WTC11 (cell line): ENCODE measurements around the gene TET1. TPM values are rescaled to one million over a fixed set of nuclear protein-coding genes. Genes with fewer than 3 reads are reported as not detected.

Experiments
- ATAC-seq: fragments of 200-7000 bp; cut with Tn5 transposase; 2 replicates; pipeline ENCODE4 v1.10.0; 2021; ENCODE audit warnings: mild to moderate bottlenecking, moderate library complexity
- CTCF ChIA-PET: fragments of 300-600 bp; sonication (Branson Sonifier 250); formaldehyde crosslinking; loops from one replicate; lab custom pipeline; 2021; ENCODE audit warnings: antibody characterized with exemption; lab: Charles Lee
- POLR2A ChIA-PET: fragments of 350-600 bp; sonication (Branson Sonifier 250); formaldehyde crosslinking; loops from one replicate; lab custom pipeline; 2021; ENCODE audit warnings: antibody characterized with exemption; lab: Charles Lee
- DNase-seq: peaks from one replicate; pipeline ENCODE4 v3.0.0; 2021; ENCODE audit warnings: low spot score
- H3K27ac Mint-ChIP-seq: 2 replicates; pipeline ENCODE4 v1.8.0; 2021; ENCODE audit warnings: mixed read lengths
- H3K27me3 Mint-ChIP-seq: 2 replicates; pipeline ENCODE4 v1.8.0; 2021; ENCODE audit warnings: low read depth, mild to moderate bottlenecking, moderate library complexity, mixed read lengths
- H3K36me3 Mint-ChIP-seq: 2 replicates; pipeline ENCODE4 v1.8.0; 2021; ENCODE audit warnings: mixed read lengths
- H3K4me1 Mint-ChIP-seq: 2 replicates; pipeline ENCODE4 v1.8.0; 2022; ENCODE audit warnings: mixed read lengths
- H3K4me3 Mint-ChIP-seq: 2 replicates; pipeline ENCODE4 v1.8.0; 2021; ENCODE audit warnings: mild to moderate bottlenecking, moderate library complexity, mixed read lengths
- H3K9me3 Mint-ChIP-seq: 2 replicates; pipeline ENCODE4 v1.8.0; 2021; ENCODE audit warnings: mixed read lengths
- CREB1 ChIP-seq: sonication (generic); formaldehyde crosslinking; IDR thresholded peaks from 2 replicates; pipeline ENCODE4 v1.8.0; 2023; ENCODE audit warnings: mild to moderate bottlenecking, missing genetic modification reagents
- CREM ChIP-seq: sonication (generic); formaldehyde crosslinking; IDR thresholded peaks from 2 replicates; pipeline ENCODE4 v1.8.1; 2022; ENCODE audit warnings: mild to moderate bottlenecking, missing genetic modification reagents, moderate library complexity
- EMX1 ChIP-seq: fragments of 250-450 bp; sonication (Bioruptor Pico); IDR thresholded peaks from 2 replicates; pipeline ENCODE4 v1.8.0; 2021; ENCODE audit warnings: mild to moderate bottlenecking
- ESRRA ChIP-seq: sonication (generic); formaldehyde crosslinking; IDR thresholded peaks from 2 replicates; pipeline ENCODE4 v1.8.1; 2022; ENCODE audit warnings: mild to moderate bottlenecking, missing genetic modification reagents, borderline replicate concordance
- MXD4 ChIP-seq: fragments of 250-450 bp; sonication (Bioruptor Pico); IDR thresholded peaks from 2 replicates; pipeline ENCODE4 v1.8.0; 2021; ENCODE audit warnings: mild to moderate bottlenecking, moderate library complexity, borderline replicate concordance
- MYBL2 ChIP-seq: sonication (generic); formaldehyde crosslinking; IDR thresholded peaks from 2 replicates; pipeline ENCODE4 v1.8.1; 2023; ENCODE audit warnings: mild to moderate bottlenecking, moderate library complexity, missing genetic modification reagents
- NFE2L1 ChIP-seq: sonication (generic); formaldehyde crosslinking; IDR thresholded peaks from 2 replicates; pipeline ENCODE4 v1.8.1; 2023; ENCODE audit warnings: missing genetic modification reagents
- NR1H2 ChIP-seq: sonication (generic); formaldehyde crosslinking; IDR thresholded peaks from 2 replicates; pipeline ENCODE4 v1.9.0; 2021; ENCODE audit warnings: mild to moderate bottlenecking, moderate library complexity, missing genetic modification reagents
- NR2C2 ChIP-seq: sonication (generic); formaldehyde crosslinking; IDR thresholded peaks from 2 replicates; pipeline ENCODE4 v1.8.0; 2022; ENCODE audit warnings: mild to moderate bottlenecking, missing genetic modification reagents
- SMAD4 ChIP-seq: sonication (generic); formaldehyde crosslinking; IDR thresholded peaks from 2 replicates; pipeline ENCODE4 v1.8.0; 2022; ENCODE audit warnings: mild to moderate bottlenecking, missing genetic modification reagents
- SP1 ChIP-seq: sonication (generic); formaldehyde crosslinking; conservative IDR thresholded peaks from 2 replicates; pipeline ENCODE4 v1.8.1; 2022; ENCODE audit warnings: missing genetic modification reagents
- TCF7 ChIP-seq: sonication (generic); formaldehyde crosslinking; IDR thresholded peaks from 2 replicates; pipeline ENCODE4 v1.8.0; 2022; ENCODE audit warnings: mild to moderate bottlenecking, low read depth, missing genetic modification reagents, moderate library complexity
- TEAD1 ChIP-seq: sonication (generic); formaldehyde crosslinking; IDR thresholded peaks from 2 replicates; pipeline ENCODE4 v1.8.0; 2022; ENCODE audit warnings: mild to moderate bottlenecking, missing genetic modification reagents
- ZBTB21 ChIP-seq: sonication (generic); formaldehyde crosslinking; IDR thresholded peaks from 2 replicates; pipeline ENCODE4 v1.8.1; 2023; ENCODE audit warnings: mild to moderate bottlenecking, missing genetic modification reagents, borderline replicate concordance
- ZNF671 ChIP-seq: fragments of 250-450 bp; sonication (Bioruptor Pico); IDR thresholded peaks from 2 replicates; pipeline ENCODE4 v1.8.0; 2021; ENCODE audit warnings: mild to moderate bottlenecking
- total RNA-seq: library from RNA; stranded (reverse); gene quantifications from 3 replicates; pipeline ENCODE4 v1.2.3, GENCODE V29; 2021
- TF ChIP-seq, protein P1 (sequence below): sonication (generic); formaldehyde crosslinking; IDR thresholded peaks from 2 replicates; pipeline ENCODE4 v1.8.0; 2022; ENCODE audit warnings: missing genetic modification reagents
- TF ChIP-seq, protein P2 (sequence below): fragments of 250-450 bp; sonication (Bioruptor Pico); IDR thresholded peaks from 2 replicates; pipeline ENCODE4 v1.8.0; 2021; ENCODE audit warnings: mild to moderate bottlenecking
- TF ChIP-seq, protein P3 (sequence below): sonication (generic); formaldehyde crosslinking; IDR thresholded peaks from 2 replicates; pipeline ENCODE4 v1.8.0; 2022; ENCODE audit warnings: mild to moderate bottlenecking, missing genetic modification reagents
- TF ChIP-seq, protein P4 (sequence below): sonication (generic); formaldehyde crosslinking; IDR thresholded peaks from 2 replicates; pipeline ENCODE4 v1.8.1; 2022; ENCODE audit warnings: low read depth, mild to moderate bottlenecking, moderate library complexity, missing genetic modification reagents, borderline replicate concordance
- TF ChIP-seq, protein P5 (sequence below): sonication (generic); formaldehyde crosslinking; IDR thresholded peaks from 2 replicates; pipeline ENCODE4 v1.8.1; 2023; ENCODE audit warnings: mild to moderate bottlenecking, missing genetic modification reagents, moderate library complexity

TET1 gene
- total RNA-seq, 1 experiment from 2014 or later = 71.4 TPM

DNA sequence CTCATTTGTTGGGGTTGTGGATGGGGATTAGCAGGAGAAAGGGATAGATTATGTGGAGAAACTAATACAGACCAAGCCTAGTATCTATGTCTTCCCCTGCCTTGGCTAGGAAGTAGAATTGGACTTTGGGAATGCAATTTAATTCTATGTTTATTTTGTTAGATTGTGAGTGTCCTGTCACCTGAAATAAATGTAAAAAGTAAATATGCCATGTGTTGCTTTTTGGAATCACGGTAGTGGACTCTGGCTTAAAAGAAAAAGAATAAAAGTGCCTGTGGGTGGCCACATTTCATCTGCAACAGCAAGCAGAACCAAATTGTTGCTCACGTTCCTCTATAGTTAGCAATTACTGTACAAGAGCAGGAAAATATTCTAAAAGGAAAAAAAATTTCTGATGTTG, 42.3 kb downstream of the TET1 start (continued):
- TF ChIP-seq, protein P1, sequence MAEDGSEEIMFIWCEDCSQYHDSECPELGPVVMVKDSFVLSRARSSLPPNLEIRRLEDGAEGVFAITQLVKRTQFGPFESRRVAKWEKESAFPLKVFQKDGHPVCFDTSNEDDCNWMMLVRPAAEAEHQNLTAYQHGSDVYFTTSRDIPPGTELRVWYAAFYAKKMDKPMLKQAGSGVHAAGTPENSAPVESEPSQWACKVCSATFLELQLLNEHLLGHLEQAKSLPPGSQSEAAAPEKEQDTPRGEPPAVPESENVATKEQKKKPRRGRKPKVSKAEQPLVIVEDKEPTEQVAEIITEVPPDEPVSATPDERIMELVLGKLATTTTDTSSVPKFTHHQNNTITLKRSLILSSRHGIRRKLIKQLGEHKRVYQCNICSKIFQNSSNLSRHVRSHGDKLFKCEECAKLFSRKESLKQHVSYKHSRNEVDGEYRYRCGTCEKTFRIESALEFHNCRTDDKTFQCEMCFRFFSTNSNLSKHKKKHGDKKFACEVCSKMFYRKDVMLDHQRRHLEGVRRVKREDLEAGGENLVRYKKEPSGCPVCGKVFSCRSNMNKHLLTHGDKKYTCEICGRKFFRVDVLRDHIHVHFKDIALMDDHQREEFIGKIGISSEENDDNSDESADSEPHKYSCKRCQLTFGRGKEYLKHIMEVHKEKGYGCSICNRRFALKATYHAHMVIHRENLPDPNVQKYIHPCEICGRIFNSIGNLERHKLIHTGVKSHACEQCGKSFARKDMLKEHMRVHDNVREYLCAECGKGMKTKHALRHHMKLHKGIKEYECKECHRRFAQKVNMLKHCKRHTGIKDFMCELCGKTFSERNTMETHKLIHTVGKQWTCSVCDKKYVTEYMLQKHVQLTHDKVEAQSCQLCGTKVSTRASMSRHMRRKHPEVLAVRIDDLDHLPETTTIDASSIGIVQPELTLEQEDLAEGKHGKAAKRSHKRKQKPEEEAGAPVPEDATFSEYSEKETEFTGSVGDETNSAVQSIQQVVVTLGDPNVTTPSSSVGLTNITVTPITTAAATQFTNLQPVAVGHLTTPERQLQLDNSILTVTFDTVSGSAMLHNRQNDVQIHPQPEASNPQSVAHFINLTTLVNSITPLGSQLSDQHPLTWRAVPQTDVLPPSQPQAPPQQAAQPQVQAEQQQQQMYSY (CRISPR knock-in tag) = no peak
- TF ChIP-seq NR2C2 (CRISPR knock-in tag) = no peak
- no peak for TF ChIP-seq MYBL2 (CRISPR knock-in tag)

DNA sequence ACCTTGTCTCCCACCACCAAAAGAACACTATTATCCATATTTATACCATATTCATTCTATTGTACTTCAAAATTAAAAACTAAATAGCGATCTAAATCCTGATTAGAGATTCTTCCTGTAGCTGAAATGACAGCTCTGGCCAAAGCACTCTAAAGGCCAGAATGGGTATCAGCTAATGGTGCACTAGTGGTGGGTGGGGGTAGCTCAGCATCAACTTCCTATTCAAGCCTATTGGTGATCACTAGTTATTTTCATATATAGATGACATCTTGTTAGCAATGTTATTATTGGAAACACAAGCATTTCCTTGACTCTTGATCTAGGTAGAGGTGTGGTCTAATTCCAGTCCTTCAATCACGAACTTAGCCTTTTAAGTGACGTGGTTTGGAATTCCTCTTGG, 43.6 kb downstream of the TET1 start:
- peak overlapping the region; percentile 90 for H3K27ac Mint-ChIP-seq
- no peaks in the 10 kb centered on the region for H3K27me3 Mint-ChIP-seq
- ChIA-PET POLR2A (interaction anchor here (1.4 kb wide), 1 partner anchor 44 kb away, joined by 5 read pairs; the partner anchor contains the start of gene TET1), CTCF (interaction anchor here (0.9 to 2.6 kb wide), 2 partner anchors 53 to 117 kb away, joined by 3 to 11 read pairs; partner anchors contain the start of gene CCAR1)
- ATAC-seq (no peak), DNase-seq (no peak)
- TF ChIP-seq NR1H2 (CRISPR knock-in tag) (no peak), CREM (CRISPR knock-in tag) (no peak), NFE2L1 (no peak), MXD4 (CRISPR knock-in tag) (no peak), TEAD1 (no peak), TCF7 (CRISPR knock-in tag) (no peak), ZNF671 (CRISPR knock-in tag) (no peak), ESRRA (CRISPR knock-in tag) (no peak), SMAD4 (CRISPR knock-in tag) (no peak), ZBTB21 (CRISPR knock-in tag) (no peak), SP1 (no peak), CREB1 (CRISPR knock-in tag) (no peak), EMX1 (CRISPR knock-in tag) (no peak)
- TF ChIP-seq, protein P2, sequence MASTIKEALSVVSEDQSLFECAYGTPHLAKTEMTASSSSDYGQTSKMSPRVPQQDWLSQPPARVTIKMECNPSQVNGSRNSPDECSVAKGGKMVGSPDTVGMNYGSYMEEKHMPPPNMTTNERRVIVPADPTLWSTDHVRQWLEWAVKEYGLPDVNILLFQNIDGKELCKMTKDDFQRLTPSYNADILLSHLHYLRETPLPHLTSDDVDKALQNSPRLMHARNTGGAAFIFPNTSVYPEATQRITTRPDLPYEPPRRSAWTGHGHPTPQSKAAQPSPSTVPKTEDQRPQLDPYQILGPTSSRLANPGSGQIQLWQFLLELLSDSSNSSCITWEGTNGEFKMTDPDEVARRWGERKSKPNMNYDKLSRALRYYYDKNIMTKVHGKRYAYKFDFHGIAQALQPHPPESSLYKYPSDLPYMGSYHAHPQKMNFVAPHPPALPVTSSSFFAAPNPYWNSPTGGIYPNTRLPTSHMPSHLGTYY (CRISPR knock-in tag) = no peak
- TF ChIP-seq, protein P3, sequence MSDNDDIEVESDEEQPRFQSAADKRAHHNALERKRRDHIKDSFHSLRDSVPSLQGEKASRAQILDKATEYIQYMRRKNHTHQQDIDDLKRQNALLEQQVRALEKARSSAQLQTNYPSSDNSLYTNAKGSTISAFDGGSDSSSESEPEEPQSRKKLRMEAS = no peak
- TF ChIP-seq, protein P4, sequence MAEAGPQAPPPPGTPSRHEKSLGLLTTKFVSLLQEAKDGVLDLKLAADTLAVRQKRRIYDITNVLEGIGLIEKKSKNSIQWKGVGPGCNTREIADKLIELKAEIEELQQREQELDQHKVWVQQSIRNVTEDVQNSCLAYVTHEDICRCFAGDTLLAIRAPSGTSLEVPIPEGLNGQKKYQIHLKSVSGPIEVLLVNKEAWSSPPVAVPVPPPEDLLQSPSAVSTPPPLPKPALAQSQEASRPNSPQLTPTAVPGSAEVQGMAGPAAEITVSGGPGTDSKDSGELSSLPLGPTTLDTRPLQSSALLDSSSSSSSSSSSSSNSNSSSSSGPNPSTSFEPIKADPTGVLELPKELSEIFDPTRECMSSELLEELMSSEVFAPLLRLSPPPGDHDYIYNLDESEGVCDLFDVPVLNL (CRISPR knock-in tag) = no peak
- TF ChIP-seq, protein P5, sequence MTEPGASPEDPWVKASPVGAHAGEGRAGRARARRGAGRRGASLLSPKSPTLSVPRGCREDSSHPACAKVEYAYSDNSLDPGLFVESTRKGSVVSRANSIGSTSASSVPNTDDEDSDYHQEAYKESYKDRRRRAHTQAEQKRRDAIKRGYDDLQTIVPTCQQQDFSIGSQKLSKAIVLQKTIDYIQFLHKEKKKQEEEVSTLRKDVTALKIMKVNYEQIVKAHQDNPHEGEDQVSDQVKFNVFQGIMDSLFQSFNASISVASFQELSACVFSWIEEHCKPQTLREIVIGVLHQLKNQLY (CRISPR knock-in tag) = no peak
- H3K4me3 Mint-ChIP-seq = no peak overlapping the region
- H3K9me3 Mint-ChIP-seq = no peaks in the 10 kb centered on the region
- peaks cover 23% of the 10 kb centered on the region for H3K36me3 Mint-ChIP-seq
- peaks cover 53% of the 10 kb centered on the region for H3K4me1 Mint-ChIP-seq
